Nephron progenitor cell (in vitro differentiated cells): ENCODE results near the gene DVL1.
A peak's percentile ranks its signal among the peaks of the same experiment; 100 is the strongest.

Experiments used
- DNase-seq: peaks from one replicate; pipeline ENCODE4 v3.0.0; 2021
- H3K27ac Mint-ChIP-seq: 2 replicates; pipeline ENCODE4 v1.8.0; 2021; ENCODE audit warnings: mild to moderate bottlenecking, moderate library complexity, mixed read lengths
- H3K27me3 Mint-ChIP-seq: 2 replicates; pipeline ENCODE4 v1.8.0; 2021; ENCODE audit warnings: mild to moderate bottlenecking, low read depth, mixed read lengths; ENCODE audit not compliant: poor library complexity
- H3K36me3 Mint-ChIP-seq: 2 replicates; pipeline ENCODE4 v1.8.0; 2021; ENCODE audit warnings: low read depth, mixed read lengths
- H3K4me1 Mint-ChIP-seq: 2 replicates; pipeline ENCODE4 v1.8.0; 2021; ENCODE audit warnings: mixed read lengths
- H3K4me3 Mint-ChIP-seq: 2 replicates; pipeline ENCODE4 v1.8.0; 2021; ENCODE audit warnings: mild to moderate bottlenecking, moderate library complexity, mixed read lengths
- H3K9me3 Mint-ChIP-seq: 2 replicates; pipeline ENCODE4 v1.8.0; 2021; ENCODE audit warnings: mild to moderate bottlenecking, moderate library complexity, mixed read lengths
- TF ChIP-seq, protein P1 (sequence below): fragments of 200-600 bp; sonication (generic); IDR thresholded peaks from 2 replicates; pipeline ENCODE4 v1.5.0; 2021; ENCODE audit warnings: antibody characterized with exemption

The DVL1 gene

DNA sequence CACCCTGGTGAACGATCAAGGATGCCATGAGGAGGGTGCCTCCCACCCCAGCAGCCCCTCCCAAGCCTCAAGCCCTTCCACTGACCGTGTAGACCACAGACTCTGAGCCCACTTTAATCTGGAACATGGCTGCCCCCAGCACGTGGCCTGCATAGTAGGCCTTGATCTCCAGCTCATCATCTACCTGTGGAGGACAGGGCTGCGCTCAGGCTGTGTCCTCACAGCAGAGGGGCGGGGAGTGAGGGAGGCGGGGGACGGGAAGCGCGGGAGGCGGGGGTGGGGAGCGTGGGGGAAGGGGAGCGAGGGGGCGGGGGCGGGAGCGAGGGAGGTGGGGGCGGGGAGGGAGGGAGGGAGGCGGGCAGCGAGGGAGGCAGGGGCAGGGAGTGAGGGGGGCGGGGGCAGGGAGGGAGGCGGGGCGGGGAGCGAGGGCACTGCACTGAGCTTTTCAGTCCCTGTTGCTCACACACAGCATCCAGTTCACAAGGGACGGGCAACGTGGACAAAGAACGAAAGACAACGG, 33.7 kb downstream of the DVL1 start:
- Mint-ChIP-seq H3K4me3 (peak overlapping the region; percentile 29), H3K4me1 (peaks cover 43% of the 10 kb centered on the region), H3K9me3 (no peaks in the 10 kb centered on the region), H3K27ac (peak overlapping the region; percentile 85), H3K36me3 (peaks cover 26% of the 10 kb centered on the region), H3K27me3 (peaks cover 6% of the 10 kb centered on the region)
- no peak for DNase-seq
- TF ChIP-seq, protein P1, sequence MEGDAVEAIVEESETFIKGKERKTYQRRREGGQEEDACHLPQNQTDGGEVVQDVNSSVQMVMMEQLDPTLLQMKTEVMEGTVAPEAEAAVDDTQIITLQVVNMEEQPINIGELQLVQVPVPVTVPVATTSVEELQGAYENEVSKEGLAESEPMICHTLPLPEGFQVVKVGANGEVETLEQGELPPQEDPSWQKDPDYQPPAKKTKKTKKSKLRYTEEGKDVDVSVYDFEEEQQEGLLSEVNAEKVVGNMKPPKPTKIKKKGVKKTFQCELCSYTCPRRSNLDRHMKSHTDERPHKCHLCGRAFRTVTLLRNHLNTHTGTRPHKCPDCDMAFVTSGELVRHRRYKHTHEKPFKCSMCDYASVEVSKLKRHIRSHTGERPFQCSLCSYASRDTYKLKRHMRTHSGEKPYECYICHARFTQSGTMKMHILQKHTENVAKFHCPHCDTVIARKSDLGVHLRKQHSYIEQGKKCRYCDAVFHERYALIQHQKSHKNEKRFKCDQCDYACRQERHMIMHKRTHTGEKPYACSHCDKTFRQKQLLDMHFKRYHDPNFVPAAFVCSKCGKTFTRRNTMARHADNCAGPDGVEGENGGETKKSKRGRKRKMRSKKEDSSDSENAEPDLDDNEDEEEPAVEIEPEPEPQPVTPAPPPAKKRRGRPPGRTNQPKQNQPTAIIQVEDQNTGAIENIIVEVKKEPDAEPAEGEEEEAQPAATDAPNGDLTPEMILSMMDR = no peak

DNA sequence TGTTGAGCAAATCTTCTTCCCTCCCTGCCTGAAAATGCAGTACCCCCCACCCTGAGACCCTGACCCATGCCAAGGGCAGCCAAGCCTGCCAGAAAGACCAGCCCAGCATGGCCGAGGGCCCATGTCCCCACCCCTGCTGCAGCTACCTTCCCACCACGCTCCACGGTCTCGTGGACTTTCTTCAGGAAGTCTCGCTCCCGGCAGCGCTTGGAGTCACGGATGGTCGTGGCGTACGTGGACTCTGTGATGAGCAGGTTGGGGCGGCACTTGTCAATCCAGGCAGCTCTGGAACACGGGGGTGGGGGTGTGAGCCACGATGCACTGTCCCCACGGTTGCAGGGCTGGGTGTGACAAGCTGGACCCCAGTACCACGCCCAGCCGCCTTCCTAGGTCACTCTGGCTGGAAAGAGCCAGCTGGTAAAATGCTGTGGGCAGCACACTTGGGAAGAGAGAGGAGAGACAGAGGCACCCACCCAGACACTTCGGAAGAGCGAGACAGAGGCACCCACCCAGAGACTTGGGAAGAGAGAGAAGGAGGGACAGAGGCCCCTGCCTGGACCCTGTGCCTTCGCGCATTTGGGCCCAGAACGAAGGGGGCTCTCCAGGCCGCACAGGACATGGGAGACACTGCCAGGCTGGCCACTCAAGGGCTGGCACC, 34.4 kb downstream of the DVL1 start:
- no peak for DNase-seq
- TF ChIP-seq, protein P1 = no peak
- no peak overlapping the region for H3K4me3 Mint-ChIP-seq
- H3K4me1 Mint-ChIP-seq = peaks cover 38% of the 10 kb centered on the region
- H3K9me3 Mint-ChIP-seq = no peaks in the 10 kb centered on the region
- peak overlapping the region; percentile 82 for H3K27ac Mint-ChIP-seq
- peaks cover 6% of the 10 kb centered on the region for H3K27me3 Mint-ChIP-seq
- peaks cover 26% of the 10 kb centered on the region for H3K36me3 Mint-ChIP-seq

DNA sequence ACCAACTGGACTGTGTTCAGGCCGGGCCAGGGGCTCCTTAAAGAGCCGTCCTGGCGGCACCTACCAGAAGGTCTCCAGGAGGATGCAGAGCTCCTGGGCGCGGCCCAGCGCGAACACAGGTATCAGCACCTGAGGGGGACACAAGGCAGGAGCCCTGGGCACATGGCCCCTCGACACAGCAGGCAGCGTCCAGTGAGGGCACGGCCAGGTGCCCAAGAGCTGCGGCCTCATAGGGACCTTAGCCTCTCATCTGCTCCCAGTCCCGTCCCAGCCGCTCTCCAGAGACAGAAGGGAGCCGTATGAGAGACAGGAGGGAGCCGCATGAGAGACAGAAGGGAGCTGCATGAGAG, 35.0 kb downstream of the DVL1 start:
- Mint-ChIP-seq H3K27me3 (peaks cover 9% of the 10 kb centered on the region), H3K9me3 (no peaks in the 10 kb centered on the region), H3K4me3 (no peak overlapping the region), H3K27ac (no peak overlapping the region), H3K4me1 (peaks cover 32% of the 10 kb centered on the region), H3K36me3 (peaks cover 23% of the 10 kb centered on the region)
- TF ChIP-seq, protein P1 = no peak
- no peak for DNase-seq

DNA sequence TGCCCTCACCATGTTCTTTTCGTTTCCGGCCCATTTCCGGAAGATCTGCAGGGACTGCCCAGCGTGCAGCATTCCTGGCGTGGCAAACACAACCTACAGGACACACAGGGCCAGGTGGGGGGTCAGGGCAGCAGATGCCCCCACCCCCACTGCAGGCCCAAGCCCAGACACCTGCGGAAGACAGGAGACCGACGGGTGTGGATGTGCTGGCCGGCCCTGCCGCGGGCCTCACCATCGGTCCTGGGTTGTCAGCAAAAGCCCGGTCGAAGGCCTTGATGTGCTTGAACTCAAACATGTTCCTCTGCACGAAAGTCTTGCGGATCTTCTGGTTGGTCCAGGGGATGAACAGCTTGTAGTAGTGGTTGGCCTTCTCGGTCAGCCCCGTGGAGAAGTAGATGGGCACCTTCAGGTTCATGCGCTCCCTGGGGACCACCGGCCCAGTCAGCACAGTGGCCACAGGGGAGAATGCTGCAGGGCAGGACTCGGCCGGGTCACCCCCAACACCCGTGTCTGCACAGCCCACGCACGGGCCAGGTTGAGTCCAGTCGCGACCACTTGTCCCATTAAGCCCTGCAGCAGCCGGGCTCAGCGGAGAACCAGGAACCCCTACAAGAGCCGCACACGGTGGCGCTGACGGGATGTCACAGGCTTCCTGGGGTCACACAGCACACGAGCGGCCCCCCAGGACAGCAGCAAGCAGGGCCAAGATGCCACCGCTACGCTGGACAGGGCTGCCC, 35.5 kb downstream of the DVL1 start:
- TF ChIP-seq, protein P1 = no peak
- peaks cover 20% of the 10 kb centered on the region for H3K36me3 Mint-ChIP-seq
- H3K27ac Mint-ChIP-seq = no peak overlapping the region
- H3K27me3 Mint-ChIP-seq = peaks cover 10% of the 10 kb centered on the region
- no peak for DNase-seq
- no peaks in the 10 kb centered on the region for H3K9me3 Mint-ChIP-seq
- H3K4me3 Mint-ChIP-seq = no peak overlapping the region
- peaks cover 30% of the 10 kb centered on the region for H3K4me1 Mint-ChIP-seq

DNA sequence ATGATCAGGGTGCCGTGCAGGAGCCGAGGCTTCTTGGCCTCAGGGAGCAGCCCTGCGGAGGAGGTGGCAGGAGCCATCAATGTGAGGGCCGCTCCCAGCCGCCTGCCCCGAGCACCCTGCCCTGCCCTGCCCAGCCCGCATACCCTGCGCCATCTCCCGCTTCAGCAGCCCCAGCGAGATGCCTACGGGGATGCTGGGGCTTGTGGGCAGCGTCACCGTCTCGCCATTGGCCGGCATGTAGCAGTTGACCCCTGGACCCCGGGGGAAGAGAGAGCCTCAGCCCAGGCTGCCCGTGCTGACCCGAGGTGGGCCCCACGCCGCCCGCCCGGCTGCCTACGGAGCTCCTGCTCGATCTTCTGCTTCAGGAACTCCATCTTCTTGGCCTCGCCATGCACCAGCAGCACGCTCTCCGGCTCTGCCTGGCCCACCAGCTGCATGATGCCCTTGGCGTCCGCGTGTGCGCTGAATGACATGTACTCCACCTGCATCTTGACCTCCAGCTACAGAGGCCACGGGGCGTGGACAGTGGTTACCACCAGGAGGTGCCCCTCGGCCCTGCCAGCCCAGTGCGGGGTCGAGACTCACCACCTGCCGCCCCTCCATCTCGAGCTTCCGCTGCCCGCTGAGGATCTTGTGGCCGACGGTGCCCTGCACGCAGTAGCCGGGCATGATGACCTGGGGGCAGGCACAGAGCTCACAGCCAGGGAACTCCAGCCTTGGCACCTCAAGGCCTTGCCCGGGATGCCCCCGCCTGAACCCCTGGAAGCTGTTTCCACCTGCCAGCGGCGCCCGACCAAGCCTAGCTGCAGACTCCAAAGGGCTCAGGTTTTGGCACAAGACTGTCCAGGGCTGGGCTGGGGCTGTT, 36.5 kb downstream of the DVL1 start:
- no peak overlapping the region for H3K4me3 Mint-ChIP-seq
- H3K27me3 Mint-ChIP-seq = peaks cover 10% of the 10 kb centered on the region
- H3K9me3 Mint-ChIP-seq = no peaks in the 10 kb centered on the region
- peaks cover 20% of the 10 kb centered on the region for H3K36me3 Mint-ChIP-seq
- H3K4me1 Mint-ChIP-seq = peaks cover 22% of the 10 kb centered on the region
- H3K27ac Mint-ChIP-seq = no peak overlapping the region
- TF ChIP-seq, protein P1 = no peak
- no peak for DNase-seq
